K562 (cell line): ENCODE data around the gene SFPQ. TPM values are rescaled to one million over a fixed set of nuclear protein-coding genes. Genes with fewer than 3 reads are reported as not detected.
A peak's percentile ranks its signal among the peaks of the same experiment; 100 is the strongest.

Source experiments
- ATAC-seq: fragments of 200-7000 bp; cut with Tn5 transposase; 3 replicates; pipeline ENCODE4 v1.9.1; 2020; ENCODE audit warnings: moderate library complexity
- BruUV-seq: library from RNA; stranded (reverse); fragments of 400-500 nt; replicated peaks from 2 replicates; lab custom pipeline; 2021; lab: Mats Ljungman, UMichigan
- CTCF ChIA-PET: fragments of 300-600 bp; formaldehyde crosslinking; extraction: SDS; loops from one replicate; lab custom pipeline; 2021; ENCODE audit warnings: low intra/inter-chr PET ratio; lab: Yijun Ruan, JAX
- POLR2A ChIA-PET: fragments of 300-600, 350-650 bp; sonication (Branson Sonifier 250); formaldehyde crosslinking; extraction: SDS; loops from one replicate; lab custom pipeline; 2021; ENCODE audit warnings: antibody characterized with exemption, inconsistent platforms; lab: Yijun Ruan, JAX
- DNase-seq, 4 experiments: peaks; one replicate each; pipeline versions ENCODE4 v3.0.0 to v3.0.0-alpha.2; 2011 to 2018; ENCODE audit warnings: low spot score in 3 of 4, mixed read lengths in 3 of 4; ENCODE audit errors: extremely low read depth in 1 of 4
- FAIRE-seq: peaks from 2 replicates; lab custom pipeline; 2011; peaks lifted over from hg19 to GRCh38; lab: Jason Lieb, UNC
- H2AFZ ChIP-seq: 2 replicates; pipeline ENCODE4 v1.6.0; 2011; ENCODE audit warnings: low read depth, low read length, control low read depth, inconsistent platforms
- H3K27ac ChIP-seq: fragments of 200-600 bp; 3 replicates; pipeline ENCODE4 v1.8.0; 2011; ENCODE audit warnings: low read depth, mild to moderate bottlenecking, control low read depth, inconsistent platforms, low read length, moderate library complexity, mixed read lengths; ENCODE audit errors: extremely low read depth
- H3K27me3 ChIP-seq, 2 experiments: fragments of 300-600 bp in 1 of 2; 2 replicates in 1 of 2; 3 replicates in 1 of 2; pipeline versions ENCODE4 v1.6.0 to v1.8.0; 2011; ENCODE audit warnings: inconsistent platforms in 2 of 2, low read length in 2 of 2, mild to moderate bottlenecking in 1 of 2, mixed read lengths in 1 of 2, moderate library complexity in 1 of 2; ENCODE audit not compliant: control insufficient read depth in 2 of 2, insufficient read depth in 2 of 2
- H3K36me3 ChIP-seq: fragments of 300-600 bp; 3 replicates; pipeline ENCODE4 v1.8.0; 2011; ENCODE audit warnings: mild to moderate bottlenecking, low read length, inconsistent platforms; ENCODE audit not compliant: control insufficient read depth, insufficient read depth
- H3K4me1 ChIP-seq, 2 experiments: fragments of 200-600 bp in 1 of 2; replicated peaks in 1 of 2; 2 replicates in 1 of 2; 3 replicates in 1 of 2; pipeline versions ENCODE4 v1.5.1 to v1.8.0; 2011; ENCODE audit warnings: inconsistent platforms in 2 of 2, low read length in 2 of 2, mild to moderate bottlenecking in 1 of 2, mixed read lengths in 1 of 2, moderate library complexity in 1 of 2; ENCODE audit not compliant: control insufficient read depth in 2 of 2, insufficient read depth in 2 of 2
- H3K4me2 ChIP-seq: 2 replicates; pipeline ENCODE4 v1.6.1; 2011; ENCODE audit warnings: low read length, control low read depth, inconsistent platforms, mixed read lengths; ENCODE audit not compliant: insufficient read depth
- H3K4me3 ChIP-seq: fragments of 200-600 bp; sonication (generic), shearing (Covaris generic); 2 replicates; pipeline ENCODE4 v1.5.1; 2016; ENCODE audit warnings: control low read depth, inconsistent platforms
- H3K79me2 ChIP-seq: fragments of 200-600 bp; 3 replicates; pipeline ENCODE4 v1.8.0; 2011; ENCODE audit warnings: low read length, inconsistent platforms; ENCODE audit not compliant: control insufficient read depth, insufficient read depth
- H3K9ac ChIP-seq, 2 experiments: 2 replicates each; pipeline versions ENCODE4 v1.6.0 to v1.6.1; 2011; ENCODE audit warnings: low read depth in 2 of 2, low read length in 2 of 2, control low read depth in 1 of 2, inconsistent platforms in 1 of 2, mild to moderate bottlenecking in 1 of 2, mixed read lengths in 1 of 2; ENCODE audit not compliant: insufficient read depth in 1 of 2
- H3K9me1 ChIP-seq: one replicate; pipeline ENCODE4 v1.6.0; 2011; ENCODE audit warnings: inconsistent platforms, mild to moderate bottlenecking, low read length, moderate library complexity; ENCODE audit not compliant: control insufficient read depth, insufficient read depth
- H3K9me3 ChIP-seq: replicated peaks from 2 replicates; pipeline ENCODE4 v1.5.1; 2011; ENCODE audit warnings: low read depth, low read length, inconsistent platforms; ENCODE audit not compliant: control insufficient read depth, insufficient read depth
- H4K20me1 ChIP-seq: replicated peaks from 2 replicates; pipeline ENCODE4 v1.6.1; 2011; ENCODE audit warnings: low read length, inconsistent platforms, mixed read lengths; ENCODE audit not compliant: control insufficient read depth, insufficient read depth
- ARID2 ChIP-seq: fragments of 450-650 bp; IDR thresholded peaks from 2 replicates; pipeline ENCODE4 v1.6.1; 2017; ENCODE audit warnings: antibody characterized with exemption, mild to moderate bottlenecking
- CBFB ChIP-seq: sonication (generic); formaldehyde crosslinking; IDR thresholded peaks from 2 replicates; pipeline ENCODE4 v1.4.0; 2020; ENCODE audit warnings: mild to moderate bottlenecking, missing genetic modification reagents
- CREB3 ChIP-seq: fragments of 450-650 bp; conservative IDR thresholded peaks from 2 replicates; pipeline ENCODE4 v1.6.1; 2016; ENCODE audit warnings: missing genetic modification characterization, low read depth, mild to moderate bottlenecking, missing compliant biosample characterization, moderate library complexity
- E2F3 ChIP-seq: fragments of 250-450 bp; sonication (Bioruptor Pico); IDR thresholded peaks from 2 replicates; pipeline ENCODE4 v1.4.0; 2020; ENCODE audit warnings: mild to moderate bottlenecking
- GMEB1 ChIP-seq: fragments of 250-450 bp; sonication (Bioruptor Pico); IDR thresholded peaks from 2 replicates; pipeline ENCODE4 v1.4.0; 2020; ENCODE audit warnings: mild to moderate bottlenecking
- HNRNPL ChIP-seq: fragments of 200-400 bp; formaldehyde crosslinking; IDR thresholded peaks from 2 replicates; pipeline ENCODE4 v1.6.1; 2017; ENCODE audit warnings: low read depth, mild to moderate bottlenecking, low read length
- MCM5 ChIP-seq: fragments of 450-650 bp; IDR thresholded peaks from 2 replicates; pipeline ENCODE4 v1.6.1; 2016; ENCODE audit warnings: low read depth
- MIER1 ChIP-seq: fragments of 450-650 bp; IDR thresholded peaks from 2 replicates; pipeline ENCODE4 v1.6.1; 2016; ENCODE audit warnings: antibody characterized with exemption, mild to moderate bottlenecking, low read depth
- POLR2AphosphoS2 ChIP-seq: IDR thresholded peaks from 2 replicates; pipeline ENCODE4 v1.6.1; 2012; ENCODE audit warnings: low read length, improper control_type of control experiment
- POLR2AphosphoS5 ChIP-seq: IDR thresholded peaks from 2 replicates; pipeline ENCODE4 v1.6.1; 2011; ENCODE audit warnings: mild to moderate bottlenecking, low read depth, low read length, moderate library complexity; ENCODE audit not compliant: control insufficient read depth, insufficient read depth
- RBM25 ChIP-seq: fragments of 200-400 bp; formaldehyde crosslinking; IDR thresholded peaks from 2 replicates; pipeline ENCODE4 v1.6.1; 2018; ENCODE audit warnings: low read length, low read depth, moderate library complexity; ENCODE audit not compliant: severe bottlenecking
- SMAD1 ChIP-seq: fragments of 150-350 bp; IDR thresholded peaks from 2 replicates; pipeline ENCODE4 v1.6.1; 2014; ENCODE audit warnings: low read length, low read depth; ENCODE audit not compliant: partially characterized antibody
- SMAD2 ChIP-seq: fragments of 150-350 bp; IDR thresholded peaks from 2 replicates; pipeline ENCODE4 v1.6.1; 2014; ENCODE audit warnings: low read depth, mild to moderate bottlenecking, low read length
- TBL1XR1 ChIP-seq, 2 experiments: IDR thresholded peaks; 2 replicates each; pipeline ENCODE4 v1.6.1; 2012; ENCODE audit warnings: improper control_type of control experiment in 2 of 2, low read length in 2 of 2, mild to moderate bottlenecking in 1 of 2
- TOE1 ChIP-seq, 2 experiments: fragments of 450-650 bp in 1 of 2; sonication (generic) in 1 of 2; formaldehyde crosslinking in 1 of 2; IDR thresholded peaks; 2 replicates each; pipeline versions ENCODE4 v1.7.1 to v1.8.0; 2016 to 2022; ENCODE audit warnings: borderline replicate concordance in 2 of 2, mild to moderate bottlenecking in 2 of 2, antibody characterized with exemption in 1 of 2, inconsistent platforms in 1 of 2, low read depth in 1 of 2, missing genetic modification reagents in 1 of 2, moderate library complexity in 1 of 2
- U2AF1 ChIP-seq: fragments of 200-400 bp; formaldehyde crosslinking; optimal IDR thresholded peaks from 2 replicates; pipeline ENCODE3; 2017; ENCODE audit warnings: mild to moderate bottlenecking, low read depth, low read length, moderate library complexity
- WHSC1 ChIP-seq: IDR thresholded peaks from one replicate; pipeline ENCODE4 v1.6.1; 2012; ENCODE audit warnings: low read length, control low read depth, inconsistent platforms
- ZKSCAN3 ChIP-seq: fragments of 250-450 bp; sonication (Bioruptor Pico); IDR thresholded peaks from 2 replicates; pipeline ENCODE4 v1.4.0; 2020
- ZNF449 ChIP-seq: fragments of 250-450 bp; sonication (Bioruptor Pico); IDR thresholded peaks from 2 replicates; pipeline ENCODE4 v1.8.0; 2022; ENCODE audit warnings: moderate library complexity, mild to moderate bottlenecking, inconsistent platforms
- WGBS: fragments of 100-300 bp; shearing (Covaris generic); methylation state at CpG from one replicate; pipeline ENCODE4 v1.1.6; 2016; ENCODE audit warnings: low coverage, mixed read lengths; ENCODE audit not compliant: insufficient coverage; ENCODE audit errors: missing lambda C conversion rate; 5-methylcytosine and 5-hydroxymethylcytosine counted together
- in situ Hi-C: fragments of 300-500 bp; cut with MboI; formaldehyde crosslinking; loops from 4 replicates; pipeline ENCODE4 v1.15.0; 2018; ENCODE audit warnings: inconsistent platforms, mixed read lengths
- intact Hi-C: fragments of 100-400 bp; cut with micrococcal nuclease; formaldehyde crosslinking; loops from 2 replicates; pipeline ENCODE4 v1.14.2; 2022
- polyA plus RNA-seq, 8 experiments: library from polyadenylated mRNA; depleted of rRNA in 4 of 8; stranded (reverse) in 5 of 8; unstranded in 3 of 8; fragments of >200 nt; fragmentation: Nextera tagmentation in 2 of 8; fragmentation: Illumina TruSeq in 1 of 8; extraction: Ambion mirVana in 2 of 8; extraction: Trizol in 1 of 8; gene quantifications; 2 replicates each; pipeline versions ENCODE4 v1.2.1 to v1.2.3, GENCODE V29; 2011 to 2014; ENCODE audit warnings: inconsistent platforms in 1 of 8, missing spikeins in 1 of 8
- total RNA-seq, 7 experiments: library from RNA; depleted of rRNA in 6 of 7; stranded (reverse); fragments of >200 nt in 6 of 7; fragmentation: Illumina TruSeq in 2 of 7; extraction: Trizol in 2 of 7; gene quantifications; 2 replicates each; pipeline versions ENCODE4 v1.2.1 to v1.2.3, GENCODE V29; 2011 to 2021; ENCODE audit warnings: low replicate concordance in 1 of 7

Gene SFPQ
- total and polyA plus RNA-seq, 9 of the 15 experiments (the other 6 are each of a cell fraction or from before 2014, with no cell fraction given) = 69.7 to 562 (median 399) TPM

GRCh38 chr1:35186239-35186638 is 6.7 kb downstream of the SFPQ start:
- ATAC-seq = no peak
- CTCF ChIA-PET = no interaction called here
- no TSS peak for BruUV-seq
- no peak for TF ChIP-seq MCM5
- TF ChIP-seq RBM25 = no peak
- TF ChIP-seq U2AF1 = no peak
- 0 out of 2 replicates have a peak, but pooled peaks have one; percentile 46 for TF ChIP-seq HNRNPL
- TF ChIP-seq TBL1XR1 (IDR thresholded peaks at IDR 0.05; ENCODE audit: low read length in 2 of 2) = no peak
- no peak for TF ChIP-seq ZNF449 (CRISPR knock-in tag)
- TF ChIP-seq POLR2AphosphoS5 = no peak
- TF ChIP-seq MIER1 = no peak
- TF ChIP-seq WHSC1 = no peak
- TF ChIP-seq POLR2AphosphoS2 = peak; percentile 72; the same call in 1 of the 2 replicates
- no peak for TF ChIP-seq CBFB (CRISPR knock-in tag)
- TF ChIP-seq E2F3 (CRISPR knock-in tag) = no peak
- no peak for TF ChIP-seq TOE1 (IDR thresholded peaks at IDR 0.05; ENCODE audit: borderline replicate concordance)
- no peak for TF ChIP-seq TOE1 (CRISPR knock-in tag; IDR thresholded peaks at IDR 0.05; ENCODE audit: borderline replicate concordance, low read depth)
- no peak for TF ChIP-seq GMEB1 (CRISPR knock-in tag)
- TF ChIP-seq ARID2 = no peak
- TF ChIP-seq SMAD1 = peak; percentile 56
- no peak for TF ChIP-seq SMAD2
- TF ChIP-seq ZKSCAN3 (CRISPR knock-in tag) = no peak
- no peak for TF ChIP-seq CREB3 (tag)

More at GRCh38 chr1:35186239-35186638, 6.7 kb downstream of the SFPQ start:
- H3K79me2 ChIP-seq = peaks cover 96% of the 10 kb centered on the region
- intact Hi-C loops (loop anchor here (10.0 kb wide), 1 partner anchor 151 kb away; the partner anchor contains the start of gene ZMYM6), in situ Hi-C loops (no loop called here)
- H3K9me1 ChIP-seq = peaks cover 19% of the 10 kb centered on the region
- H3K9ac ChIP-seq = no peak overlapping the region
- no peak overlapping the region for H3K4me3 ChIP-seq
- POLR2A ChIA-PET = interaction anchor here (0.5 to 1.9 kb wide), 7 partner anchors 8 to 367 kb away, joined by 3 to 6 read pairs (median 4); partner anchors contain the start of gene ZMYM4
- no peak for FAIRE-seq
- peaks cover 6 to 28% of the 10 kb centered on the region in 2 experiments; a peak in 4 of 5 replicates for H3K4me1 ChIP-seq
- no peak for DNase-seq
- no peak overlapping the region for H2AFZ ChIP-seq
- WGBS = 84% methylated on average over 4 of the region's 4 CpGs
- H3K27me3 ChIP-seq = no peaks in the 10 kb centered on the region
- H4K20me1 ChIP-seq = peaks cover 57% of the 10 kb centered on the region
- peaks cover 99% of the 10 kb centered on the region for H3K36me3 ChIP-seq
- no peak overlapping the region for H3K27ac ChIP-seq
- H3K9me3 ChIP-seq = no peaks in the 10 kb centered on the region
- H3K4me2 ChIP-seq = no peak overlapping the region
